Ovary (tissue), 9 donors: ENCODE results near the gene ETS1. TPM values are rescaled to one million over a fixed set of nuclear protein-coding genes. Genes with fewer than 3 reads are reported as not detected.

Experiments used
- DNase-seq, 5 donors: peaks; one replicate each; pipeline ENCODE4 v3.0.0-alpha.2; 2019 to 2020
- H3K27ac ChIP-seq, 2 donors: fragments of 200-600 bp; one replicate each; pipeline versions ENCODE4 v1.5.1 to v1.8.0; 2019 to 2022
- H3K27me3 ChIP-seq: fragments of 200-600 bp; one replicate; pipeline ENCODE4 v1.8.0; 2022
- H3K36me3 ChIP-seq: fragments of 200-600 bp; sonication (generic); one replicate; pipeline ENCODE4 v1.5.1; 2019
- H3K4me1 ChIP-seq: one replicate; pipeline ENCODE4 v1.8.1; 2013; ENCODE audit warnings: mild to moderate bottlenecking, moderate library complexity; ENCODE audit not compliant: insufficient read depth
- H3K4me3 ChIP-seq: fragments of 200-600 bp; sonication (generic); one replicate; pipeline ENCODE4 v1.5.1; 2017
- H3K9me3 ChIP-seq, 2 donors: fragments of 200-600 bp in 1 of 2; sonication (generic) in 1 of 2; one replicate each; pipeline versions ENCODE4 v1.5.1 to v1.8.1; 2013 to 2019; ENCODE audit warnings: mild to moderate bottlenecking in 1 of 2, moderate library complexity in 1 of 2
- CTCF ChIP-seq, 3 donors: fragments of 450-650 bp in 2 of 3; fragments of 200-600 bp in 1 of 3; IDR thresholded peaks; one replicate each; pipeline versions ENCODE4 v1.5.1 to v1.8.0; 2016 to 2022; ENCODE audit warnings: antibody characterized with exemption in 3 of 3, mild to moderate bottlenecking in 1 of 3
- EP300 ChIP-seq: sonication (generic); formaldehyde crosslinking; IDR thresholded peaks from one replicate; pipeline ENCODE4 v1.6.1; 2017; ENCODE audit warnings: antibody characterized with exemption
- POLR2A ChIP-seq: fragments of 450-650 bp; IDR thresholded peaks from one replicate; pipeline ENCODE4 v1.6.1; 2017; ENCODE audit warnings: antibody characterized with exemption, mild to moderate bottlenecking, moderate library complexity
- WGBS, 3 donors: extraction: QIAGEN DNeasy Blood & Tissue Kit in 1 of 3; methylation state at CpG; one replicate each; pipeline versions ENCODE4 v1.1.5 to v1.1.7; 2013 to 2017; 5-methylcytosine and 5-hydroxymethylcytosine counted together
- intact Hi-C, 4 donors: fragments of 100-400 bp; cut with DNase I; formaldehyde crosslinking; loops; one replicate each; pipeline versions ENCODE4 v1.11.0 to v1.15.1; 2022 to 2023
- polyA plus RNA-seq, 2 donors: library from polyadenylated mRNA; stranded (reverse); fragments of 200-250 nt in 1 of 2; fragments of 350-450 nt in 1 of 2; fragmentation: Illumina TruSeq in 1 of 2; extraction: RNeasy Lipid Tissue Mini Kit (QIAGEN cat#74804) in 1 of 2; gene quantifications; one replicate each; pipeline ENCODE4 v1.2.3, GENCODE V29; 2013 to 2014
- total RNA-seq, 7 donors: library from RNA; depleted of rRNA in 2 of 7; stranded (reverse); fragments of >200 nt in 2 of 7; fragmentation: NEBNext Ultra II Directional in 3 of 7; extraction: Animal tissue kit (Norgen Biotek cat#: 25700) in 3 of 7; gene quantifications; one replicate each; pipeline versions ENCODE4 v1.1.0 to v1.2.4, GENCODE V29; 2016 to 2023
- donor health status: DM: no; HTN: no; CAD: no; lungs with moderate emphysema.
- donor health status: DM: no; HTN: no; CAD: no.
- donor health status: Bipolar disorder and iron deficiency.
- donor health status: DM: yes; HTN: yes; CAD: no.
- donor health status: DM: no; HTN: no; CAD: no.
- donor health status: DM: yes; HTN: yes; CAD: no.

The ETS1 gene
- total and polyA plus RNA-seq, 9 donors: 24.4 to 68.0 (median 40.4) TPM

GRCh38 chr11:128590587-128590986 is 3.2 kb upstream of the ETS1 start:
- Histone ChIP-seq H3K4me1 (no peaks in the 10 kb centered on the region), H3K9me3 (no peaks in the 10 kb centered on the region), H3K4me3 (no peak overlapping the region), H3K36me3 (no peaks in the 10 kb centered on the region), H3K27me3 (no peaks in the 10 kb centered on the region), H3K27ac (no peak overlapping the region)
- WGBS, 3 donors: 78 to 84% (median 79%) methylated on average over 4 of the region's 4 CpGs
- intact Hi-C loops: no loop called here
- no peak for DNase-seq
- TF ChIP-seq POLR2A (no peak), CTCF (IDR thresholded peaks at IDR 0.05) (no peak), EP300 (no peak)

GRCh38 chr11:128589998-128590397 is 2.6 kb upstream of the ETS1 start:
- Histone ChIP-seq H3K27ac (no peak overlapping the region), H3K36me3 (no peaks in the 10 kb centered on the region), H3K9me3 (no peaks in the 10 kb centered on the region), H3K27me3 (no peaks in the 10 kb centered on the region), H3K4me1 (no peaks in the 10 kb centered on the region), H3K4me3 (no peak overlapping the region)
- intact Hi-C loops: no loop called here
- no peak for TF ChIP-seq CTCF (IDR thresholded peaks at IDR 0.05)
- DNase-seq: no peak
- 95 to 96% (median 95%) methylated on average over 1 of the region's 1 CpG for WGBS, 3 donors

GRCh38 chr11:128588093-128588492 is 735 bp upstream of the ETS1 start:
- Histone ChIP-seq H3K9me3 (no peaks in the 10 kb centered on the region), H3K27me3 (no peaks in the 10 kb centered on the region), H3K36me3 (no peaks in the 10 kb centered on the region), H3K4me1 (peaks cover 1% of the 10 kb centered on the region), H3K4me3 (no peak overlapping the region), H3K27ac (no peak overlapping the region)
- WGBS, 3 donors: 18 to 35% (median 26%) methylated on average over 1 of the region's 1 CpG
- no peak for DNase-seq
- TF ChIP-seq CTCF (IDR thresholded peaks at IDR 0.05) (no peak), POLR2A (no peak), EP300 (no peak)
- intact Hi-C loops: no loop called here

GRCh38 chr11:128586689-128587088 is 669 bp downstream of the ETS1 start:
- 60 to 65% (median 63%) methylated on average over 7 of the region's 7 CpGs for WGBS, 3 donors
- Histone ChIP-seq H3K9me3 (no peaks in the 10 kb centered on the region), H3K27me3 (no peaks in the 10 kb centered on the region), H3K4me3 (no peak overlapping the region), H3K4me1 (peaks cover 4% of the 10 kb centered on the region), H3K36me3 (no peaks in the 10 kb centered on the region), H3K27ac (no peak overlapping the region)
- intact Hi-C loops: no loop called here
- TF ChIP-seq POLR2A: no peak
- no peak for TF ChIP-seq CTCF (IDR thresholded peaks at IDR 0.05)
- no peak for TF ChIP-seq EP300
- no peak for DNase-seq
